NT2/D1 (cell line): ENCODE results near the gene GAP43.

Experiments used
- SUZ12 ChIP-seq: IDR thresholded peaks from 2 replicates; pipeline ENCODE4 v1.6.1; 2011; ENCODE audit not compliant: insufficient read length, insufficient read depth; ENCODE audit errors: extremely low read depth
- YY1 ChIP-seq: IDR thresholded peaks from 2 replicates; pipeline ENCODE4 v1.6.1; 2011; ENCODE audit not compliant: insufficient read length, insufficient read depth
- ZNF274 ChIP-seq: IDR thresholded peaks from 2 replicates; pipeline ENCODE4 v1.6.1; 2011; ENCODE audit warnings: mild to moderate bottlenecking, low read depth, low read length

DNA sequence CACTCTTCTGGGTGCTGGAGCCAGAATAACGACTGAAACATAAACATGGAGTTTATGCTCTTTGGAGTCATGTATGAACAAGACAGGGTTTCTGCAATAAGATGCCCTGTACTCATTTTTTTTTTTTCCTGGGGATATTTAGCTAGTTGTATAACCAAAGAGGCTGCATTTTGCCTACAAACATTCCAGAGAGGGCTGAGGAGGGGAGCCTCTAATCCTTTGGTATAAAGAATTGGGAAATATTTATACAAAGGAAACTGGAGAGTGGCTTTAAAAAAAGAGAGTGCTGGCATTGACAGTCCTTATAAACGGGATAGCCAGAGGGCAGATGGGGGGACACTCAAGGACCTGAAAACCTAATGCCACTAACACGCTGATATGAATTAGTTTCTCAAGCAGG, 32.4 kb upstream of the GAP43 start:
- no peak for TF ChIP-seq ZNF274
- no peak for TF ChIP-seq SUZ12
- TF ChIP-seq YY1, result no peak
